Measurements from ENCODE around the gene SSC5D. TPM values are rescaled to one million over a fixed set of nuclear protein-coding genes. Genes with fewer than 3 reads are reported as not detected.

The SSC5D gene
- total and polyA plus RNA-seq, 2 of the 4 experiments (the other 2 are of a cell fraction) = 1.4 to 19.1 TPM

GRCh38 chr19:55541091-55541490 is 52.9 kb downstream of the SSC5D start:
- no peak overlapping the region for H3K56ac ChIP-seq (ENCODE audit: extremely low read depth, insufficient read depth, low read length)
- H3K23ac ChIP-seq (ENCODE audit: low read depth, low read length) = no peak overlapping the region
- ATAC-seq (ENCODE audit: low read depth) (no peak), DNase-seq (no peak)
- ChIA-PET CTCF (no interaction called here), POLR2A (ENCODE audit: unreplicated experiment) (no interaction called here)
- no peak overlapping the region for H3K27ac ChIP-seq (ENCODE audit: insufficient read depth, low read length)
- H3K4me2 ChIP-seq (ENCODE audit: low read depth, low read length) = no peak overlapping the region
- H2AFZ ChIP-seq (replicated peaks; ENCODE audit: low read length, poor library complexity) = no peak overlapping the region
- in situ Hi-C loops (cut with MboI; ENCODE audit: low sequenced_read_pairs) (no loop called here), dilution Hi-C loops (cut with HindIII; ENCODE audit: low sequenced_read_pairs, unreplicated experiment) (no loop called here), intact Hi-C loops (cut with micrococcal nuclease) (no loop called here)
- H3K27me3 ChIP-seq (ENCODE audit: control insufficient read depth, insufficient read depth, low read length) = no peaks in the 10 kb centered on the region; the same call in 1 of the 2 replicates
- no peak overlapping the region for H4K5ac ChIP-seq (ENCODE audit: low read depth, low read length)
- no peaks in the 10 kb centered on the region for H3K79me1 ChIP-seq (ENCODE audit: low read depth in 1 of 2, low read length in 2 of 2)
- no peaks in the 10 kb centered on the region for H4K20me1 ChIP-seq (ENCODE audit: insufficient read depth, low read length)
- no peak overlapping the region for H2AK9ac ChIP-seq (replicated peaks; ENCODE audit: low read depth, low read length, poor library complexity)
- H3K18ac ChIP-seq (ENCODE audit: low read depth, low read length) = no peak overlapping the region
- no peak overlapping the region for H2BK20ac ChIP-seq (ENCODE audit: low read depth, low read length)
- H4K91ac ChIP-seq (ENCODE audit: insufficient read depth, low read depth, low read length) = no peak overlapping the region
- H4K8ac ChIP-seq (ENCODE audit: low read depth in 2 of 2, low read length in 2 of 2) = no peak overlapping the region
- no peak overlapping the region for H3K14ac ChIP-seq (replicated peaks; ENCODE audit: low read depth, low read length)
- 85% methylated on average over 18 of the region's 19 CpGs; no CpG with 5 or more reads in 1 of the 2 experiments for WGBS, 2 experiments (ENCODE audit: extremely low coverage in 2 of 2, insufficient read length in 1 of 2)
- H2BK120ac ChIP-seq (ENCODE audit: low read depth, low read length) = no peak overlapping the region
- H3K9me3 ChIP-seq (ENCODE audit: control insufficient read depth, insufficient read depth, low read length) = no peaks in the 10 kb centered on the region; the same call in 1 of the 2 replicates
- peaks cover 2% of the 10 kb centered on the region for H3K4me1 ChIP-seq (ENCODE audit: control insufficient read depth, insufficient read depth, low read length)
- no peak overlapping the region for H3K4ac ChIP-seq (ENCODE audit: low read depth, low read length)
- 0 out of 2 replicates have a peak, but pooled peaks cover 2% of the 10 kb centered on the region for H3K9me1 ChIP-seq (ENCODE audit: insufficient read depth, low read length)
- no peak overlapping the region for H2BK5ac ChIP-seq (ENCODE audit: low read depth, low read length, poor library complexity, severe bottlenecking)
- BruUV-seq (replicated peaks) = no TSS peak
- H2BK15ac ChIP-seq (ENCODE audit: low read depth, low read length) = no peak overlapping the region
- TF ChIP-seq FOS (IDR thresholded peaks at IDR 0.05; ENCODE audit: low read depth, low read length) = no peak
- TF ChIP-seq RAD21 (IDR thresholded peaks at IDR 0.05; ENCODE audit: low read length) = no peak
- TF ChIP-seq SMC3 (IDR thresholded peaks at IDR 0.05; ENCODE audit: low read depth, low read length) = no peak
- TF ChIP-seq MAZ (IDR thresholded peaks at IDR 0.05; ENCODE audit: borderline replicate concordance, low read depth, low read length) = no peak
- no peak for TF ChIP-seq BHLHE40 (IDR thresholded peaks at IDR 0.05; ENCODE audit: low read depth, low read length)
- TF ChIP-seq MAFK (IDR thresholded peaks at IDR 0.05; ENCODE audit: low read depth, low read length) = no peak
- no peak for TF ChIP-seq RFX5 (IDR thresholded peaks at IDR 0.05; ENCODE audit: low read depth, low read length)
- TF ChIP-seq, protein P1, sequence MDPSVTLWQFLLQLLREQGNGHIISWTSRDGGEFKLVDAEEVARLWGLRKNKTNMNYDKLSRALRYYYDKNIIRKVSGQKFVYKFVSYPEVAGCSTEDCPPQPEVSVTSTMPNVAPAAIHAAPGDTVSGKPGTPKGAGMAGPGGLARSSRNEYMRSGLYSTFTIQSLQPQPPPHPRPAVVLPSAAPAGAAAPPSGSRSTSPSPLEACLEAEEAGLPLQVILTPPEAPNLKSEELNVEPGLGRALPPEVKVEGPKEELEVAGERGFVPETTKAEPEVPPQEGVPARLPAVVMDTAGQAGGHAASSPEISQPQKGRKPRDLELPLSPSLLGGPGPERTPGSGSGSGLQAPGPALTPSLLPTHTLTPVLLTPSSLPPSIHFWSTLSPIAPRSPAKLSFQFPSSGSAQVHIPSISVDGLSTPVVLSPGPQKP (IDR thresholded peaks at IDR 0.05; ENCODE audit: borderline replicate concordance, low read depth, low read length) = no peak
- no peak for TF ChIP-seq CHD1 (IDR thresholded peaks at IDR 0.05; ENCODE audit: low read depth, low read length)
- TF ChIP-seq NFE2L2 (IDR thresholded peaks at IDR 0.05; ENCODE audit: low read depth, low read length) = no peak
- TF ChIP-seq POLR2A (IDR thresholded peaks at IDR 0.05; ENCODE audit: low read depth, low read length) = no peak
- TF ChIP-seq, protein P2, sequence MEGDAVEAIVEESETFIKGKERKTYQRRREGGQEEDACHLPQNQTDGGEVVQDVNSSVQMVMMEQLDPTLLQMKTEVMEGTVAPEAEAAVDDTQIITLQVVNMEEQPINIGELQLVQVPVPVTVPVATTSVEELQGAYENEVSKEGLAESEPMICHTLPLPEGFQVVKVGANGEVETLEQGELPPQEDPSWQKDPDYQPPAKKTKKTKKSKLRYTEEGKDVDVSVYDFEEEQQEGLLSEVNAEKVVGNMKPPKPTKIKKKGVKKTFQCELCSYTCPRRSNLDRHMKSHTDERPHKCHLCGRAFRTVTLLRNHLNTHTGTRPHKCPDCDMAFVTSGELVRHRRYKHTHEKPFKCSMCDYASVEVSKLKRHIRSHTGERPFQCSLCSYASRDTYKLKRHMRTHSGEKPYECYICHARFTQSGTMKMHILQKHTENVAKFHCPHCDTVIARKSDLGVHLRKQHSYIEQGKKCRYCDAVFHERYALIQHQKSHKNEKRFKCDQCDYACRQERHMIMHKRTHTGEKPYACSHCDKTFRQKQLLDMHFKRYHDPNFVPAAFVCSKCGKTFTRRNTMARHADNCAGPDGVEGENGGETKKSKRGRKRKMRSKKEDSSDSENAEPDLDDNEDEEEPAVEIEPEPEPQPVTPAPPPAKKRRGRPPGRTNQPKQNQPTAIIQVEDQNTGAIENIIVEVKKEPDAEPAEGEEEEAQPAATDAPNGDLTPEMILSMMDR (conservative IDR thresholded peaks at IDR 0.05; ENCODE audit: low read depth, low read length) = no peak
- no peak for TF ChIP-seq CEBPB (IDR thresholded peaks at IDR 0.05; ENCODE audit: low read depth, low read length)
- no peak for TF ChIP-seq RCOR1 (IDR thresholded peaks at IDR 0.05; ENCODE audit: insufficient replicate concordance, low read length)
- TF ChIP-seq MXI1 (IDR thresholded peaks at IDR 0.05; ENCODE audit: borderline replicate concordance, low read depth, low read length) = no peak
- no peak for TF ChIP-seq USF2 (IDR thresholded peaks at IDR 0.05; ENCODE audit: low read depth, low read length)
- no peak overlapping the region for H3K9ac ChIP-seq (ENCODE audit: low read depth, low read length)
- no peak overlapping the region for H2AK5ac ChIP-seq (ENCODE audit: low read depth, low read length)
- no peak overlapping the region for H3K4me3 ChIP-seq (ENCODE audit: insufficient read depth, low read depth, low read length)
- no peaks in the 10 kb centered on the region for H3K36me3 ChIP-seq (ENCODE audit: control insufficient read depth, insufficient read depth, low read length)

All from IMR-90 (cell line).